Stimulated activated CD8-positive, alpha-beta memory T cell treated with anti-CD3 and anti-CD28 coated beads, Interleukin-4, amount 100 ng/mL, for 1 hour (primary cell): ENCODE data around the gene MTRF1L.
"Not testable (repeated sequence)": the region's sequence is repeated elsewhere in the genome, so short reads cannot be mapped to it uniquely, and the experiment has no call there.

Experiments used
- DNase-seq, 2 donors: peaks; one replicate each; pipeline ENCODE4 v3.0.0-alpha.2; 2020; ENCODE audit warnings: low read depth in 2 of 2, low spot score in 1 of 2

Gene MTRF1L

GRCh38 chr6:153003366-153003690 lies 819 bp upstream of the MTRF1L start:
- DNase-seq: no peak

- DNase-seq: no peak
These were observed 519 bp downstream of the MTRF1L start for GRCh38 chr6:153001767-153002612.

- not testable (repeated sequence) for DNase-seq
These were observed 1.7 kb downstream of the MTRF1L start for GRCh38 chr6:153000790-153001189.

GRCh38 chr6:153000243-153000642 lies 2.3 kb downstream of the MTRF1L start:
- no peak for DNase-seq

- not testable (repeated sequence) for DNase-seq
These were observed 3.0 kb downstream of the MTRF1L start for GRCh38 chr6:152999538-152999937.

- no peak for DNase-seq
These were observed 8.7 kb downstream of the MTRF1L start for GRCh38 chr6:152993847-152994246.

- DNase-seq: no peak
These were observed 9.1 kb downstream of the MTRF1L start for GRCh38 chr6:152993431-152993830.

- no peak for DNase-seq
These were observed 15.5 kb downstream of the MTRF1L start for GRCh38 chr6:152986978-152987377.

- DNase-seq: not testable (repeated sequence)
These were observed 17.2 kb downstream of the MTRF1L start for GRCh38 chr6:152985300-152985699.

GRCh38 chr6:152984513-152984872 lies 18.0 kb downstream of the MTRF1L start:
- DNase-seq: no peak

GRCh38 chr6:152983637-152984512 lies 18.6 kb downstream of the MTRF1L start:
- peak; percentile 88 to 93 for DNase-seq

GRCh38 chr6:152982904-152983636 lies 19.4 kb downstream of the MTRF1L start, which contains the start of gene FBXO5:
FBXO5 (minus strand) TSS chr6:152983041; CDS start chr6:152982959, 82 bp downstream.
- peak; percentile 86 to 97 for DNase-seq

GRCh38 chr6:152981989-152982903 lies 20.3 kb downstream of the MTRF1L start:
- no peak for DNase-seq

- no peak for DNase-seq
These were observed 21.3 kb downstream of the MTRF1L start for GRCh38 chr6:152981219-152981618.

GRCh38 chr6:152980656-152981055 lies 21.9 kb downstream of the MTRF1L start:
- no peak for DNase-seq

- DNase-seq: no peak
These were observed 23.4 kb downstream of the MTRF1L start for GRCh38 chr6:152979116-152979515.

GRCh38 chr6:152978058-152978457 lies 24.5 kb downstream of the MTRF1L start:
- DNase-seq: no peak

- no peak for DNase-seq
These were observed 25.0 kb downstream of the MTRF1L start for GRCh38 chr6:152977556-152977955.

- DNase-seq: no peak
These were observed 25.8 kb downstream of the MTRF1L start for GRCh38 chr6:152976749-152977148.

GRCh38 chr6:152975204-152975915 lies 27.1 kb downstream of the MTRF1L start:
- no peak for DNase-seq
